GM12878 (cell line): Measurements from ENCODE around the gene DEFB114. TPM values are rescaled to one million over a fixed set of nuclear protein-coding genes. Genes with fewer than 3 reads are reported as not detected.
A peak's percentile ranks its signal among the peaks of the same experiment; 100 is the strongest.

Source experiments
- ATAC-seq: fragments of 200-7000 bp; cut with Tn5 transposase; 3 replicates; pipeline ENCODE4 v1.9.1; 2020; ENCODE audit warnings: mild to moderate bottlenecking, moderate library complexity
- BruUV-seq: library from RNA; stranded (reverse); fragments of 400-500 nt; replicated peaks from 2 replicates; lab custom pipeline; 2021; lab: Mats Ljungman, UMichigan
- CTCF ChIA-PET: fragments of 300-600 bp; sonication (Branson Sonifier 250); formaldehyde crosslinking; extraction: SDS; loops from one replicate; lab custom pipeline; 2021; ENCODE audit warnings: inconsistent platforms; lab: Yijun Ruan, JAX
- POLR2A ChIA-PET: fragments of 350-600 bp; formaldehyde crosslinking; extraction: SDS; loops from one replicate; lab custom pipeline; 2021; ENCODE audit warnings: inconsistent platforms; lab: Charles Lee
- RAD21 ChIA-PET: fragments of 300-600 bp; sonication (Branson Sonifier 250); formaldehyde crosslinking; loops from one replicate; lab custom pipeline; 2023; ENCODE audit warnings: antibody characterized with exemption; ENCODE audit not compliant: unreplicated experiment; lab: Charles Lee
- SMC1A ChIA-PET: fragments of 300-600 bp; sonication (Branson Sonifier 250); formaldehyde crosslinking; loops from one replicate; lab custom pipeline; 2023; ENCODE audit not compliant: unreplicated experiment, uncharacterized antibody; lab: Charles Lee
- DNase-seq: peaks from one replicate; pipeline ENCODE4 v3.0.0-alpha.2; 2011; ENCODE audit warnings: low read depth, low spot score
- FAIRE-seq: peaks from 3 replicates; lab custom pipeline; 2011; peaks lifted over from hg19 to GRCh38; lab: Jason Lieb, UNC
- H2AFZ ChIP-seq: 2 replicates; pipeline ENCODE4 v1.6.0; 2011; ENCODE audit warnings: low read depth, low read length, control low read depth; ENCODE audit not compliant: control insufficient read depth
- H3K27ac ChIP-seq: 2 replicates; pipeline ENCODE4 v1.5.1; 2011; ENCODE audit warnings: control low read depth; ENCODE audit not compliant: control insufficient read depth, insufficient read depth
- H3K27me3 ChIP-seq, 2 experiments: replicated peaks in 1 of 2; 2 replicates each; pipeline versions ENCODE4 v1.6.0 to v1.6.1; 2011; ENCODE audit warnings: low read length in 1 of 2; ENCODE audit not compliant: control insufficient read depth in 2 of 2, insufficient read depth in 2 of 2
- H3K36me3 ChIP-seq, 2 experiments: 2 replicates each; pipeline ENCODE4 v1.5.1; 2011; ENCODE audit warnings: low read length in 1 of 2; ENCODE audit not compliant: control insufficient read depth in 2 of 2, insufficient read depth in 2 of 2
- H3K4me1 ChIP-seq: 2 replicates; pipeline ENCODE4 v1.6.1; 2011; ENCODE audit warnings: mild to moderate bottlenecking, low read length, moderate library complexity, mixed read lengths; ENCODE audit not compliant: control insufficient read depth, insufficient read depth
- H3K4me2 ChIP-seq: 2 replicates; pipeline ENCODE4 v1.6.0; 2011; ENCODE audit warnings: control low read depth; ENCODE audit not compliant: control insufficient read depth, insufficient read depth
- H3K4me3 ChIP-seq: fragments of 200-600 bp; sonication (generic); 2 replicates; pipeline ENCODE4 v1.5.1; 2016
- H3K79me2 ChIP-seq: 2 replicates; pipeline ENCODE4 v1.6.0; 2011; ENCODE audit warnings: low read length; ENCODE audit not compliant: control insufficient read depth, insufficient read depth
- H3K9ac ChIP-seq: 2 replicates; pipeline ENCODE4 v1.8.0; 2011; ENCODE audit warnings: low read length, control low read depth, mixed read lengths; ENCODE audit not compliant: control insufficient read depth, insufficient read depth
- H3K9me3 ChIP-seq: replicated peaks from 3 replicates; pipeline ENCODE4 v1.5.1; 2011; ENCODE audit warnings: mild to moderate bottlenecking, low read length; ENCODE audit not compliant: control insufficient read depth, insufficient read depth
- H4K20me1 ChIP-seq: 2 replicates; pipeline ENCODE4 v1.6.0; 2011; ENCODE audit not compliant: control insufficient read depth, insufficient read depth
- E2F4 ChIP-seq: IDR thresholded peaks from 2 replicates; pipeline ENCODE4 v1.6.1; 2012; ENCODE audit warnings: low read depth, low read length, improper control_type of control experiment
- IKZF1 ChIP-seq: fragments of 450-650 bp; conservative IDR thresholded peaks from 2 replicates; pipeline ENCODE4 v1.6.1; 2017; ENCODE audit warnings: antibody characterized with exemption, mild to moderate bottlenecking
- MYB ChIP-seq: fragments of 150-350 bp; IDR thresholded peaks from 2 replicates; pipeline ENCODE4 v1.6.1; 2014; ENCODE audit warnings: mild to moderate bottlenecking, low read depth, low read length, borderline replicate concordance
- NRF1 ChIP-seq: conservative IDR thresholded peaks from 2 replicates; pipeline ENCODE4 v1.6.1; 2011; ENCODE audit warnings: mild to moderate bottlenecking, low read depth, low read length, improper control_type of control experiment
- RELB ChIP-seq: fragments of 450-650 bp; IDR thresholded peaks from 2 replicates; pipeline ENCODE4 v1.6.1; 2017; ENCODE audit warnings: low read depth, mild to moderate bottlenecking, moderate library complexity
- SMARCA5 ChIP-seq: fragments of 450-650 bp; IDR thresholded peaks from 2 replicates; pipeline ENCODE4 v1.6.1; 2017; ENCODE audit warnings: mild to moderate bottlenecking
- SRF ChIP-seq, 2 experiments: IDR thresholded peaks; 2 replicates each; pipeline ENCODE4 v1.6.1; 2011; ENCODE audit warnings: low read depth in 2 of 2, low read length in 2 of 2, mild to moderate bottlenecking in 1 of 2, moderate library complexity in 1 of 2
- STAT3 ChIP-seq: IDR thresholded peaks from 2 replicates; pipeline ENCODE4 v1.6.1; 2011; ENCODE audit warnings: low read depth, low read length, improper control_type of control experiment
- ZNF592 ChIP-seq: fragments of 450-650 bp; IDR thresholded peaks from 2 replicates; pipeline ENCODE4 v1.6.1; 2017; ENCODE audit warnings: mild to moderate bottlenecking, moderate library complexity
- WGBS: methylation state at CpG from one replicate; pipeline ENCODE4 v1.1.6; 2016; ENCODE audit warnings: low lambda C conversion rate; ENCODE audit not compliant: insufficient replicate concordance, insufficient coverage; ENCODE audit errors: missing lambda C conversion rate; 5-methylcytosine and 5-hydroxymethylcytosine counted together
- in situ Hi-C: fragments of 300-500 bp; cut with MboI; formaldehyde crosslinking; loops from 9 replicates; pipeline ENCODE4 v1.14.3; 2018; ENCODE audit warnings: mixed read lengths
- intact Hi-C: fragments of 100-400 bp; cut with micrococcal nuclease; formaldehyde crosslinking; loops from one replicate; pipeline ENCODE4 v1.14.2; 2022; ENCODE audit not compliant: unreplicated experiment
- polyA plus RNA-seq, 11 experiments: library from polyadenylated mRNA; depleted of rRNA in 4 of 11; unstranded in 6 of 11; stranded (reverse) in 5 of 11; fragments of >200 nt; fragmentation: Nextera tagmentation in 4 of 11; fragmentation: Illumina TruSeq in 1 of 11; extraction: Ambion mirVana in 4 of 11; extraction: Trizol in 1 of 11; gene quantifications; 1 replicate in 1 of 11; 2 replicates in 10 of 11; pipeline versions ENCODE4 v1.2.1 to v1.2.3, GENCODE V29; 2011 to 2016; ENCODE audit warnings: inconsistent platforms in 2 of 11, missing spikeins in 2 of 11, low read depth in 1 of 11
- total RNA-seq, 4 experiments: library from RNA; depleted of rRNA in 3 of 4; stranded (reverse); fragments of >200 nt in 3 of 4; fragmentation: Illumina TruSeq in 1 of 4; extraction: Trizol in 1 of 4; gene quantifications; 2 replicates each; pipeline versions ENCODE4 v1.2.1 to v1.2.3, GENCODE V29; 2013 to 2021

DEFB114 gene
- total and polyA plus RNA-seq, 10 of the 15 experiments (the other 5 are each of a cell fraction or from before 2014, with no cell fraction given) = not detected

- Histone ChIP-seq H3K4me2 (no peak overlapping the region), H3K4me1 (no peaks in the 10 kb centered on the region), H3K27me3 (no peaks in the 10 kb centered on the region), H4K20me1 (no peaks in the 10 kb centered on the region), H3K27ac (no peak overlapping the region), H3K36me3 (no peaks in the 10 kb centered on the region), H2AFZ (no peak overlapping the region), H3K79me2 (no peaks in the 10 kb centered on the region), H3K4me3 (no peak overlapping the region), H3K9me3 (no peaks in the 10 kb centered on the region), H3K9ac (no peak overlapping the region)
- no TSS peak for BruUV-seq
- DNase-seq (no peak), ATAC-seq (no peak), FAIRE-seq (no peak)
- intact Hi-C loops (no loop called here), in situ Hi-C loops (no loop called here)
- RAD21 ChIA-PET = no interaction called here
- POLR2A ChIA-PET = no interaction called here
- CTCF ChIA-PET = interaction anchor here (1.5 kb wide), 1 partner anchor 12 kb away, joined by 3 read pairs; no protein-coding TSS in a partner anchor
- SMC1A ChIA-PET = no interaction called here
- 57% methylated on average over 2 of the region's 2 CpGs for WGBS
- TF ChIP-seq SRF (IDR thresholded peaks at IDR 0.05; ENCODE audit: low read depth in 2 of 2, low read length in 2 of 2) = peak in 1 of 2 experiments; percentile 19; a peak in 1 of 4 replicates
- TF ChIP-seq MYB = no peak
Measured at GRCh38 chr6:49987749-49988148, 23.8 kb upstream of the DEFB114 start.

GRCh38 chr6:49986551-49986950 lies 22.6 kb upstream of the DEFB114 start:
- in situ Hi-C loops (no loop called here), intact Hi-C loops (no loop called here)
- H3K79me2 ChIP-seq = no peaks in the 10 kb centered on the region
- FAIRE-seq (no peak), DNase-seq (no peak), ATAC-seq (no peak)
- no peak overlapping the region for H3K27ac ChIP-seq
- H3K36me3 ChIP-seq = no peaks in the 10 kb centered on the region
- H3K4me2 ChIP-seq = no peak overlapping the region
- RAD21 ChIA-PET = no interaction called here
- H3K4me3 ChIP-seq = no peak overlapping the region
- CTCF ChIA-PET = no interaction called here
- H3K9me3 ChIP-seq = no peaks in the 10 kb centered on the region
- no peak overlapping the region for H3K9ac ChIP-seq
- no peaks in the 10 kb centered on the region for H3K27me3 ChIP-seq
- no peaks in the 10 kb centered on the region for H4K20me1 ChIP-seq
- POLR2A ChIA-PET = no interaction called here
- SMC1A ChIA-PET = no interaction called here
- BruUV-seq = no TSS peak
- no peak overlapping the region for H2AFZ ChIP-seq
- no peaks in the 10 kb centered on the region for H3K4me1 ChIP-seq
- WGBS = 4% methylated on average over 1 of the region's 1 CpG
- no peak for TF ChIP-seq NRF1
- TF ChIP-seq IKZF1 = no peak
- TF ChIP-seq E2F4 = no peak
- TF ChIP-seq MYB = no peak
- no peak for TF ChIP-seq STAT3
- TF ChIP-seq SMARCA5 = no peak
- no peak for TF ChIP-seq RELB
- TF ChIP-seq ZNF592 = no peak
